ENCODE measurements around the gene CHTF8.

Gene CHTF8

GRCh38 chr16:69107316-69107962, 24.9 kb downstream of the CHTF8 start:
- no CpG with 5 or more reads among the region's 52 CpGs for WGBS (ENCODE audit: insufficient coverage, insufficient read length)
- no peak overlapping the region for H3K27ac ChIP-seq (ENCODE audit: low read length)
- H3K4me3 ChIP-seq (ENCODE audit: low read length), result peak overlapping the region; percentile 78; the same call in 1 of the 2 replicates

DNA sequence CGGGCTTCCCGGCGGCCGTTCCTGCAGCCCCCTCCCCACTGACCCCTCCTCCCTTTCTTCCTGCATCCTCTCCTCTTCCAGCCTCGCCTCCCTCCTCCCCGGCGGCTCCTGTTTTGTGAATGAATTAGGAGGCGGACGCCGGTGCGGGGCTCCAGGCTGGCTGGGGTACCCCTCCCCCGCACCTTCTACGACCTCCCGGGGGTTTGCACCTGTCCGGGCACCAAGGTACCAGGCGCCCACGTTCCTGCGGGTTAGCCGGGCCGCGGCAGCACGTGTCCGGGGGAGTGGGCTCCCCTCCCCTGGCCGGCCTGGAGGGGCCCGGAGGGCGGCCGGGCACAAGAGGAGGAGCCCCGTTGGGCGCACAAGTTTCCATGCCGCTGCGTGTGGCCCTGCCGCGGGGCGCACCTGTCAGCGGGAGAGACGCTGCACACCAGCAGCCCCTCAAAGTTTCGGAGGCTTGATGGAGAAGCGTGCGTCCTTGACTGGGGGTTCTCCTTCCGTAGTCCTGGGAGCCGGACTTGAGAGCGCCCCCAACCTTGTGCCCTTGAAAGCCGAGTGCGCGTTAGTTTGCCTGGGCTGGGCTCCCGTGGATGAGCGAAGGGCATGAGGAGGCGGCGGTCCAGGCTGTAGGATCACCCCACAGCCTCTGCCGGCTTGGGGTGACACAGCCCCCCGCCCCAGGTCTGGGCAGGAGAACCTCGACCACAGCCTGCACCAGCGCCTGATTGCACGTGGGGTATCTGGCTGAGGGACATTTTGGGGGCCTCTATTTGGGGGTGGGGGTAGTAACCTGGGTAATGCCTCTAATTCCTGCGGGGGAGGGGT, 25.7 kb downstream of the CHTF8 start:
- peak overlapping the region; percentile 78 for H3K4me3 ChIP-seq (ENCODE audit: low read length)

More at GRCh38 chr16:69107316-69107962, 24.9 kb downstream of the CHTF8 start:
- H3K9me3 ChIP-seq (ENCODE audit: control insufficient read depth, insufficient read depth, low read length), result no peaks in the 10 kb centered on the region
- peaks cover 6% of the 10 kb centered on the region; the same call in 1 of the 2 replicates for H3K4me1 ChIP-seq (ENCODE audit: control insufficient read depth, insufficient read depth, low read length)
- no peak for DNase-seq (ENCODE audit: low read depth, low spot score)
- peaks cover 16% of the 10 kb centered on the region for H3K36me3 ChIP-seq (ENCODE audit: control insufficient read depth, insufficient read depth, low read length)
- H3K27me3 ChIP-seq (ENCODE audit: control insufficient read depth, insufficient read depth, low read length), result no peaks in the 10 kb centered on the region

GRCh38 chr16:69105501-69106361, 26.7 kb downstream of the CHTF8 start, which contains the start of gene HAS3:
TSS of gene HAS3 (plus strand) at chr16:69105653. CDS start at chr16:69109396, 3,743 bp downstream.
- peaks cover 10% of the 10 kb centered on the region; the same call in 1 of the 2 replicates for H3K4me1 ChIP-seq (ENCODE audit: control insufficient read depth, insufficient read depth, low read length)
- H3K4me3 ChIP-seq (ENCODE audit: low read length), result peak within 1 kb of the TSS; percentile 78
- WGBS (ENCODE audit: insufficient coverage, insufficient read length), result no CpG with 5 or more reads among the region's 80 CpGs
- DNase-seq (ENCODE audit: low read depth, low spot score), result no peak
- peaks cover 13% of the 10 kb centered on the region for H3K36me3 ChIP-seq (ENCODE audit: control insufficient read depth, insufficient read depth, low read length)
- no peaks in the 10 kb centered on the region for H3K27me3 ChIP-seq (ENCODE audit: control insufficient read depth, insufficient read depth, low read length)
- no peak within 1 kb of the TSS for H3K27ac ChIP-seq (ENCODE audit: low read length)
- no peaks in the 10 kb centered on the region for H3K9me3 ChIP-seq (ENCODE audit: control insufficient read depth, insufficient read depth, low read length)

More for the DNA sequence above, 25.7 kb downstream of the CHTF8 start:
- H3K36me3 ChIP-seq (ENCODE audit: control insufficient read depth, insufficient read depth, low read length), result peaks cover 16% of the 10 kb centered on the region
- no peaks in the 10 kb centered on the region for H3K27me3 ChIP-seq (ENCODE audit: control insufficient read depth, insufficient read depth, low read length)
- WGBS (ENCODE audit: insufficient coverage, insufficient read length), result no CpG with 5 or more reads among the region's 55 CpGs
- DNase-seq (ENCODE audit: low read depth, low spot score), result no peak
- H3K27ac ChIP-seq (ENCODE audit: low read length), result no peak overlapping the region
- H3K9me3 ChIP-seq (ENCODE audit: control insufficient read depth, insufficient read depth, low read length), result no peaks in the 10 kb centered on the region
- peaks cover 8% of the 10 kb centered on the region; the same call in 1 of the 2 replicates for H3K4me1 ChIP-seq (ENCODE audit: control insufficient read depth, insufficient read depth, low read length)

- peaks cover 13% of the 10 kb centered on the region for H3K4me1 ChIP-seq (ENCODE audit: control insufficient read depth, insufficient read depth, low read length)
- H3K27ac ChIP-seq (ENCODE audit: low read length), result no peak overlapping the region
- no peak overlapping the region for H3K4me3 ChIP-seq (ENCODE audit: low read length)
- WGBS (ENCODE audit: insufficient coverage, insufficient read length), result no CpG with 5 or more reads among the region's 11 CpGs
- H3K9me3 ChIP-seq (ENCODE audit: control insufficient read depth, insufficient read depth, low read length), result no peaks in the 10 kb centered on the region
- H3K27me3 ChIP-seq (ENCODE audit: control insufficient read depth, insufficient read depth, low read length), result no peaks in the 10 kb centered on the region
- no peaks in the 10 kb centered on the region for H3K36me3 ChIP-seq (ENCODE audit: control insufficient read depth, insufficient read depth, low read length)
- no peak for DNase-seq (ENCODE audit: low read depth, low spot score)
These were observed 32.2 kb downstream of the CHTF8 start for GRCh38 chr16:69100071-69100691.

DNA sequence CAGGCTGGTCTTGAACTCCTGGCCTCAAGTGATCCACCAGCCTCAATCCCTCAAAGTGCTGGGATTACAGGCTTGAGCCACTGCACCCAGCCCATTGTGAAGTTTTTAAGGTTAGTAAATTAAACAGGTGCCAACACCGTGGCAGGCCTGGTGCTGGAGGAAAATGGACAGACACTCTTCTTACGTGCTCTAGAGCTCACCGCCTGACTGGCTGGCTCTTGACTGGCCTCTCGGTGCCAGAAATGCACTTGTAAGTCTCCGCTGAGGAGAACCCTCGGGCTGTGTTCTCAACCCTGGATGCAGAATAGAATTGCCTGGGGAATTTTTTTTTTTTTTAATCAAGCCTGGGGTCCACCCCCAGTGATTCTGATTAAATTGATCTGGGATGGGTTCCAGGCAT, 37.2 kb downstream of the CHTF8 start:
- WGBS (ENCODE audit: insufficient coverage, insufficient read length), result no CpG with 5 or more reads among the region's 6 CpGs
- DNase-seq (ENCODE audit: low read depth, low spot score), result no peak
- Histone ChIP-seq H3K27ac (ENCODE audit: low read length) (no peak overlapping the region), H3K27me3 (ENCODE audit: control insufficient read depth, insufficient read depth, low read length) (no peaks in the 10 kb centered on the region), H3K36me3 (ENCODE audit: control insufficient read depth, insufficient read depth, low read length) (no peaks in the 10 kb centered on the region), H3K4me3 (ENCODE audit: low read length) (no peak overlapping the region), H3K4me1 (ENCODE audit: control insufficient read depth, insufficient read depth, low read length) (peaks cover 4% of the 10 kb centered on the region; the same call in 1 of the 2 replicates), H3K9me3 (ENCODE audit: control insufficient read depth, insufficient read depth, low read length) (no peaks in the 10 kb centered on the region)

GRCh38 chr16:69094501-69094900, 37.9 kb downstream of the CHTF8 start:
- no peak for DNase-seq (ENCODE audit: low read depth, low spot score)
- Histone ChIP-seq H3K27ac (ENCODE audit: low read length) (no peak overlapping the region), H3K9me3 (ENCODE audit: control insufficient read depth, insufficient read depth, low read length) (no peaks in the 10 kb centered on the region), H3K4me3 (ENCODE audit: low read length) (no peak overlapping the region), H3K27me3 (ENCODE audit: control insufficient read depth, insufficient read depth, low read length) (no peaks in the 10 kb centered on the region), H3K4me1 (ENCODE audit: control insufficient read depth, insufficient read depth, low read length) (0 out of 2 replicates have a peak, but pooled peaks cover 4% of the 10 kb centered on the region), H3K36me3 (ENCODE audit: control insufficient read depth, insufficient read depth, low read length) (no peaks in the 10 kb centered on the region)
- WGBS (ENCODE audit: insufficient coverage, insufficient read length), result no CpG with 5 or more reads among the region's 5 CpGs

GRCh38 chr16:69093974-69094373, 38.4 kb downstream of the CHTF8 start:
- Histone ChIP-seq H3K4me1 (ENCODE audit: control insufficient read depth, insufficient read depth, low read length) (peaks cover 6% of the 10 kb centered on the region), H3K36me3 (ENCODE audit: control insufficient read depth, insufficient read depth, low read length) (no peaks in the 10 kb centered on the region), H3K27me3 (ENCODE audit: control insufficient read depth, insufficient read depth, low read length) (no peaks in the 10 kb centered on the region), H3K4me3 (ENCODE audit: low read length) (no peak overlapping the region), H3K27ac (ENCODE audit: low read length) (no peak overlapping the region), H3K9me3 (ENCODE audit: control insufficient read depth, insufficient read depth, low read length) (no peaks in the 10 kb centered on the region)
- no peak for DNase-seq (ENCODE audit: low read depth, low spot score)
- no CpG with 5 or more reads among the region's 3 CpGs for WGBS (ENCODE audit: insufficient coverage, insufficient read length)

- H3K36me3 ChIP-seq (ENCODE audit: control insufficient read depth, insufficient read depth, low read length), result no peaks in the 10 kb centered on the region
- H3K4me1 ChIP-seq (ENCODE audit: control insufficient read depth, insufficient read depth, low read length), result peaks cover 3% of the 10 kb centered on the region
- no peak overlapping the region for H3K27ac ChIP-seq (ENCODE audit: low read length)
- no peak overlapping the region for H3K4me3 ChIP-seq (ENCODE audit: low read length)
- no peak for DNase-seq (ENCODE audit: low read depth, low spot score)
- no peaks in the 10 kb centered on the region for H3K9me3 ChIP-seq (ENCODE audit: control insufficient read depth, insufficient read depth, low read length)
- no peaks in the 10 kb centered on the region for H3K27me3 ChIP-seq (ENCODE audit: control insufficient read depth, insufficient read depth, low read length)
- WGBS (ENCODE audit: insufficient coverage, insufficient read length), result no CpG with 5 or more reads among the region's 16 CpGs
These were observed 43.1 kb downstream of the CHTF8 start for GRCh38 chr16:69089091-69089910.

- Histone ChIP-seq H3K4me3 (ENCODE audit: low read length) (no peak overlapping the region), H3K27me3 (ENCODE audit: control insufficient read depth, insufficient read depth, low read length) (no peaks in the 10 kb centered on the region), H3K9me3 (ENCODE audit: control insufficient read depth, insufficient read depth, low read length) (no peaks in the 10 kb centered on the region), H3K36me3 (ENCODE audit: control insufficient read depth, insufficient read depth, low read length) (no peaks in the 10 kb centered on the region), H3K4me1 (ENCODE audit: control insufficient read depth, insufficient read depth, low read length) (peaks cover 2% of the 10 kb centered on the region), H3K27ac (ENCODE audit: low read length) (no peak overlapping the region)
- no peak for DNase-seq (ENCODE audit: low read depth, low spot score)
- 100% methylated on average over 1 of the region's 4 CpGs for WGBS (ENCODE audit: insufficient coverage, insufficient read length)
These were observed 43.7 kb downstream of the CHTF8 start for GRCh38 chr16:69088684-69089083.
